ENCODE measurements around the gene VWA8.

DNA sequence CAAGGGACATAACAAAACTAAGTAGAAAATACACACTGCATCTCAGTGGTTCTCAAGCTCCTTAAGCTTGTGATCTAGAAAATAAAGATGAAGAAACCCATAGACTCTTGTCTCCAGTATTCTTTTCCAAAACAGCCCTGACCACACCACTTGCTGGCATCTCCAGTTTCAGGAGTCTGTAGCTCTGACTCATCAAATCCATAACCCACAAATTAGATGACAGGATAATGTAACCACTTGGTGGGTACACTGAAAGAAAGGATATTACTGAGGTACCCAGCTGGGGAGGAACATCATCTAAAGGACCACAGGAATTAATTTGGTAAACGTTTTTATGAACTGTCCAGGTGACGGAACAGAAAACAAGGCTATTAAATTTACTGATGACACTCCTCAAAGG, 214.7 kb downstream of the VWA8 start:
- TF ChIP-seq POLR2AphosphoS5 (IDR thresholded peaks at IDR 0.05; ENCODE audit: low read depth, low read length) (no peak), TAF1 (IDR thresholded peaks at IDR 0.05; ENCODE audit: borderline replicate concordance, insufficient read depth, low read length) (no peak), SIN3A (IDR thresholded peaks at IDR 0.05; ENCODE audit: borderline replicate concordance, insufficient read depth, low read length) (no peak), FOXP2 (optimal IDR thresholded peaks at IDR 0.05; ENCODE audit: borderline replicate concordance, extremely low read depth, extremely low read length, insufficient read depth) (no peak)
- TF ChIP-seq, protein P1, sequence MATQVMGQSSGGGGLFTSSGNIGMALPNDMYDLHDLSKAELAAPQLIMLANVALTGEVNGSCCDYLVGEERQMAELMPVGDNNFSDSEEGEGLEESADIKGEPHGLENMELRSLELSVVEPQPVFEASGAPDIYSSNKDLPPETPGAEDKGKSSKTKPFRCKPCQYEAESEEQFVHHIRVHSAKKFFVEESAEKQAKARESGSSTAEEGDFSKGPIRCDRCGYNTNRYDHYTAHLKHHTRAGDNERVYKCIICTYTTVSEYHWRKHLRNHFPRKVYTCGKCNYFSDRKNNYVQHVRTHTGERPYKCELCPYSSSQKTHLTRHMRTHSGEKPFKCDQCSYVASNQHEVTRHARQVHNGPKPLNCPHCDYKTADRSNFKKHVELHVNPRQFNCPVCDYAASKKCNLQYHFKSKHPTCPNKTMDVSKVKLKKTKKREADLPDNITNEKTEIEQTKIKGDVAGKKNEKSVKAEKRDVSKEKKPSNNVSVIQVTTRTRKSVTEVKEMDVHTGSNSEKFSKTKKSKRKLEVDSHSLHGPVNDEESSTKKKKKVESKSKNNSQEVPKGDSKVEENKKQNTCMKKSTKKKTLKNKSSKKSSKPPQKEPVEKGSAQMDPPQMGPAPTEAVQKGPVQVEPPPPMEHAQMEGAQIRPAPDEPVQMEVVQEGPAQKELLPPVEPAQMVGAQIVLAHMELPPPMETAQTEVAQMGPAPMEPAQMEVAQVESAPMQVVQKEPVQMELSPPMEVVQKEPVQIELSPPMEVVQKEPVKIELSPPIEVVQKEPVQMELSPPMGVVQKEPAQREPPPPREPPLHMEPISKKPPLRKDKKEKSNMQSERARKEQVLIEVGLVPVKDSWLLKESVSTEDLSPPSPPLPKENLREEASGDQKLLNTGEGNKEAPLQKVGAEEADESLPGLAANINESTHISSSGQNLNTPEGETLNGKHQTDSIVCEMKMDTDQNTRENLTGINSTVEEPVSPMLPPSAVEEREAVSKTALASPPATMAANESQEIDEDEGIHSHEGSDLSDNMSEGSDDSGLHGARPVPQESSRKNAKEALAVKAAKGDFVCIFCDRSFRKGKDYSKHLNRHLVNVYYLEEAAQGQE (IDR thresholded peaks at IDR 0.05; ENCODE audit: insufficient read depth in 1 of 2, low read depth in 2 of 2, low read length in 2 of 2): no peak
